GM18520 (cell line): Measurements from ENCODE around the gene ANKRD10.
"Not testable (repeated sequence)": the region's sequence is repeated elsewhere in the genome, so short reads cannot be mapped to it uniquely, and the experiment has no call there.

Source experiments
- ATAC-seq: cut with Tn5 transposase; IDR thresholded peaks from one replicate; pipeline ENCODE4 v1.9.1; 2021; ENCODE audit not compliant: unreplicated experiment

Gene ANKRD10

DNA sequence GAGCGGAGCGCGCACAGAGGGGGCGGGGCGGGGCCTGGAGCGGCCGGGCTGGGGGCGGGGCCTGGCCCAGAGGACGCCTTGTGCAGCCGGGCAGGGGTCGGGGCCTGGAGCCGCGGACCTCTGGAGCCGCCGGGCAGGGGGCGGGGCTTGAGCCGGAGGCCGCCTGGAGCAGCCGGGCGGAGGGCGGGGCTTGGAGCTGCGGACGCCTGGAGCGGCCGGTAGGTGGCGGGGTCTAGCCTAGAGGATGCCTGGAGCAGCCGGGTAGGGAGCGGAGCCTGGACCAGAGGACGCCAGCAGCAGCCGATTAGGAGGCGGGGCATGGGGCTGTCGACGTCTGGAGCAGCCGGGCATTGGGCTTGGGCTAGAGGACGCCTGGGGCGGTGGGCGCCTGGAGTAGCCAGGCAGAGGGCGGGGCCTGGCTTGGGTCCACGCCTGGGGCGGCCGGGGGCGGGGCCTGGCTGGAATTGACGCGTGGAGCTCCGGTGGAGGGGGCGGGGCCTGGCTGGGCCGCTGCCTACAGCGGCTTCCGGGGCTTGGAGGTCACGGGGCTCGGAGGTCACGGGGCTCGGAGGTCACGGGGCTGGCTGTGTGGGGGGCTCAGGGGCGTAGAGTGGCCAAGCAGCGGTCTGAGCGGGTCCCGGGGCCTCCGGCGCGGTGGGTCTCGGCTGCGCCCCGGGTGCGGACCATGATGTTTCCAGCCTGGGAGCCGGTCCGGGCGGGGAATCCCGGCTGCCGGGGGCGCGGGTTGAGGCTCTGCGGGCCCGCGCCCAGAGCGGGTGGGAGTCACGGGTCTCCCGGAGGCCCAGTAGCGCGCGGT lies at the start of gene ANKRD10:
Gene ANKRD10 (minus strand): TSS at position 13 of the 817 bp plus-strand sequence. CDS start 135 bp downstream, outside the sequence.
- ATAC-seq, result peak; percentile 75

DNA sequence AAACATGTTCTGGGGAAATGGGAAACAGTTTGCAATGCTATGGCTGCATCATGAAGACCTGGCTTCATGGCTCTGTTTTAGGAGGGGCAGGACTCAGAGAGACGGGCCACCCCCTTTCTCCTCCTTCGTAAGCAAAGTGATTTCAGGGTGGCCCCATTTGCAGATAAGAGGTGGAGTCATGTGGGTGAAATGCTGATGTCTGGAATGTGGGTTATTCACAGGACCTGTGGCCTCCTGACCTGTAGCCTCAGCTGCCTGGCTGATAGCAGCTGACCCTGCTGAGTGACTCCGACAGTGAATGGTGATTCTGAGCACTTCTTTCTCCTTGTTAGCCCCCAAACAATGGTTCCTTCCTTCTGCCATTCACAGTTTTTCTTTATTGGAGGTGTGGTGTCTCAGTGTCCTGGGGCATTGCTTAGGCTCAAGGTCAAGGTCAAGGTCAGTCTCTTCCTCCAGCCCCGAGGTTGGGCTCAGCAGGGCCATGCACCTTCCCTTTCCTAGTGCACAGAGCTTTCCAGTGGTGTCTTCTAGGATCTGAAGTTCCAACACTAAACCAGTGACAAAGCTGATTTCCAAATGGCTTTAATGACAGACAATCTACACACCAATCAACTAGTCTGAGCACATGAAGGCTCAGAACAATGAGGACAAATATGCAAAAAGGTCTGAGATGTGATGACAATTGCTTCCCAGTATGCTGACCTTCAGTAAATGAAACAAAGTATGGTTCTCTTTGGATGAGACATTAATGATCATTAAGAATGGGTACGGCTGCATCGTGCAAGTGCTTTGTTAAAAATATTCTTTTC lies 49.6 kb upstream of the ANKRD10 start:
- no peak for ATAC-seq

DNA sequence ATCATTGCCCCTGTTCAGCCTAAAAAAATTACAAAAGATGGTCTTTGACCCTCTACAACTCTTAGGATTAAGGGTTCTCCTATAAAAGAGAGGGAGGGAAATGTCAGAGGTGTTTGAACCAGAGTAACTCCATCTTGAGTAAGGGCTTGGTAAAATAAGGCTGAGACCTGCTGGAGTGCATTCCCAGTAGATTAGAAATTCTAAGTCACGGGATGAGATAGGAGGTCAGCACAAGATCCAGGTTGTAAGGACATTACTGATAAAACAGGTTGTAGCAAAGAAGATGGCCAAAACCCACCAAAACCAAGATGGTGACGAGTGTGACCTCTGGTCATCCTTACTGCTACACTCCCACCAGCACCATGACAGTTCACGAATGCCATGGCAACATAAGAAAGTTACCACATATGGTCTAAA lies 48.7 kb upstream of the ANKRD10 start:
- ATAC-seq, result no peak

DNA sequence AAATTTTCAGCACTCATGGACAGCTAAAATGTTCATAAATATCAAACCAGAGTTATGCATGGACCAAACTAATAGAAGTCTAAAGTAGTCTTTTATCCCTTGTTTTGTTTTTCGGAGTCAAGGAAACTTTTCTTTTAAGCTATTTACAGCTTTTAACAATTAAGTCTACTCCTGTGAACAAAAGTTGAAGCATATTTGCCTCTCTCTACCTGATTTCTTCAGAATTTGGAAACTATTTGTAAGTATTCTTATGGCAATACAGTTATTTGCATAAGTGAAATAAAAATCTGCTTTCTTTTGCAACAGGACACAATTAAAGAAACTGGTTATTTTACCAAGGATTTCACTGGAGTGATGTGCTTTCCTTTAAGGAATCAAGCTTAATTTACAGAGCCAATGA lies 47.1 kb upstream of the ANKRD10 start:
- no peak for ATAC-seq

DNA sequence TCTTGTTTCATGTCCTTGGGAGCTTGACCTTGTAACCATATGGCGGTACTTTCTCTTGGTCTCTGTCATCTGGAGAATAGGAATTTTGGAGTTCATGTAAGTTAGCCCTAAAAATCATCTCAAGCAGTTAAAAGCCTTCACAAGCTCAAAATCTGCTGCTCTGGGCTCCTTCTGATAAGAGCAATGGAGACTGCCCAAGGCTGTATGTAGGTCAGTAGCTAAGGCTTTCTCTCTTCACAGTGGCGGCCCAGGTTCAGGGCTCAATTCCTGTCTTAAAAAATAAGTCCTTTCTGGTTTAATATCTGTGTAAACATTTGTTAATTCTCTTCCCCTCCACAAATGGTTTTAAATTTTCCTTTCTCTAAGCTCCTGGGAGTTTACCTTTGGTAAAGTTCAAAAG lies 45.3 kb upstream of the ANKRD10 start:
- ATAC-seq, result no peak

DNA sequence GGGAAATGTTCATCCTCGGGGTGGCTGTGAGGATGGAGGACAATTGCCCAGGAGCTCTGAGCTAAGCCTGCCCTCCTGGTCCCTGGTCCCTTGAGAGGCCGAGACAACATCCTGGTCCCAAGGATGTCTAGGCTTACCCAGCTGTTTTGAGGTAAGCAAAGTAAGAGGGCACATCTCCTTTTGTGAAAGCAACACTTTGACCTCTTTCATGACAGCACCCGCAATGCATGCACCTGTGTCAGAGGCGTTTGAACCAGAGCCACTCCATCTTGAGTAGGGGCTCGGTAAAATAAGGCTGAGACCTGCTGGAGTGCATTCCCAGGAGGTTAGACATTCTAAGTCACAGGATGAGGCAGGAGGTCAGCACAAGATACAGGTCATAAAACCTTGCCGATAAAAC lies 43.1 kb upstream of the ANKRD10 start:
- no peak for ATAC-seq

DNA sequence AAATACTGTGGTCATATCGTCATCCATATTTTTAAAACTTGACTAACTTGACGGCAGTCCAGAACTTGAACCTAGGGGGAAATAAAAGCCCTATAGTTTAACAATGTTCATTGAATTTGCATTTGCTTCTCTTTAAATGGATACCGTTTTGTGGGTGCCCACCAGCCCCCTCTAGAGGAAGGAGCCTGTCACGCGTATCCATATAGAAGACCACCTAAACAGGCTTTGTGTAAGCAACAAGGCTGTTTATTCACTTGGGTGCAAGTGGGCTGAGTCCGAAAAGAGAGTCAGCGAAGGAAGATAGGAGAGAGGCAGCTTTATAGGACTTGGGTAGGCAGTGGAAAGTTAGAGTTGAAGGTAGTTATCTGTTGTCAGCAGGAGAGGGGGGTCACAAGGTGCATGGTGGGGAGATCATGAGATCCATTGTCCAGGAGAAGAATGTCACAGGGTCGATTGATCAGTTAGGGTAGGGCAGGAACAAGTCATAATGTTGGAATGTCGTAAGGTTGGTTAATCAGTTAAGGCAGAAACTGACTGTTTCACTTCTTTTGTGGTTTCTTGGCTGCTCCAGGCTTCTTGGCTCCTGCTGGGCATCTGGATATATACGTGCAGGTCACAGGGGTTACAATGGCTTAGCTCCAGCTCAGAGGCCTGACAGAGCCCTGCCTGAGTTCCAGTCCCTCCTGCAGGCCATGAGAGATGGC lies 42.5 kb upstream of the ANKRD10 start:
- ATAC-seq, result no peak

DNA sequence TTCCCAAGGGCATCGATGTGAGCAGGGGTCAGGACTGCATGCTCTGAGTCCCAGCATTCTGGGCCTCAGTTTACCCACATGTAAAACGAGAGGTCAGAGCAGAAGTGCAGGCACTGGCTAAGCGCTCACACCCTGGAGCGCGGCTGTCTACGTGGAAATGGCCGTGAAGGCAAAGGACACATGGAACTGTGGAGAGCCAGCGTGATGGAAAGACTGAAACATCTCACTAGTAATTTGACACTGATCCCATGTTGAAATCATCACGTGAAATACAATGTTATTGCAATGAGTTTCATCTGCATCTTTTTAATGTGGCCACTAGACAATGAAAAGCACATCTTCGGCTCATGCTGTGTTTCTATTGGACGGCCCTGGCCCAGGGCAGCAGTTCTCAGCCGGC lies 41.3 kb upstream of the ANKRD10 start:
- not testable (repeated sequence) for ATAC-seq

DNA sequence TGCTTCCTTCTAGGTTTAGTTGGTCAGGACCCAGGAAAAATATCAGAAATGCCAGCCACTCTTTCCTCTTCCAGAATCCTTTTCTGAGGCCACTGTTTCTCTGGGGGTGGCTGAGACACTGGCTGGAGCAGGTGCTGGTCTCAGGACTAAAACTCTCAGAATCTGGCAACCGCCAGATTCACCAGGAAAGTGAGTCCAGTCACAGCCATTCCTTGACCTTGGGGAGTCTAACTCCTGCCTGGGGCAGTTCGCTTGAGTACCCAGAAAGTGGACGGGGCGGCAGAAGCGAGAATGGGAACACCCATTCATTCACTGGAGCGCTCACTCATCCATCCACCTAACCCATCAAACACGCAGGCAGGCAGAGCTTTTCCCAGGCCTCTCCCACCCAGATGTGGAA lies 40.7 kb upstream of the ANKRD10 start:
- ATAC-seq, result not testable (repeated sequence)

DNA sequence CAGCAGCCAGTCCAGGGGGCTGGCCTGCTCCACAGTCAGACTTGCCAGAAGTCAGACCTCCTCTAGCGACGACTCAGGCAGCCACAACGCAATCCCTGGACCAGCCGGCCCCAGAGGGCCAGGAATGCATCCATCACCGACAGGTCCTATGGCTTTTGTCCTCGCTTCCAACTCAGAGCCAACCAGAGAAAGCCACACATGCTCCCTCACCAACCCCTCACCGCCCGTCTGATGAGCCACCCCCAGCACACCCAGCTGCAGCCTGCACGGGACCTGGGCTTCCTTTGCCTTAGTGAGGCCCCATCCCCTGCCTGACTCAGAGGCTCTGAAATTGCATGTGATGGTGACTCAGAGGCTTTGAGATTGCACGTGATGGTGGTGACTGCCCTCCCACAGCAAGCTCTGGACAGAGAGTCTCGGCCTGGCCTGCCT lies 40.2 kb upstream of the ANKRD10 start:
- not testable (repeated sequence) for ATAC-seq

DNA sequence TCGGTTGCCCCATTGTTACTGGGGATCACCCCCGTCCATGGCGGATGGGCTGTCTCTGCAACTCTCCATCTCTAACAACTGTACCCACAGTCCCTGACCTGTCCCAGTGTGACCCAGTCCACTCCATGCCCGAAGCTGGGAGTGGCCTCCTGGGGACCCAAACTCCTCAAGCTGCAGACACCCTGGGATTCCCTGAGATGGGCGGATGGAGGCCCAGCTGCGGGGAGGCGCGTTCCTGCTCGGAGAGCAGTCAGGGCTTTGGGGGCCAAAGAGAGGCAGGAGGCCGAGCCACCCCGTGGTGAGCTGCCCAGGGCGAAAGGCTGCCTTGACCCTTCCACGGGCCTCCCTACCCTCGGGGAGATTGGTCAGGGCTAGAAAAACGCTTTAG lies 39.7 kb upstream of the ANKRD10 start:
- ATAC-seq, result not testable (repeated sequence)

DNA sequence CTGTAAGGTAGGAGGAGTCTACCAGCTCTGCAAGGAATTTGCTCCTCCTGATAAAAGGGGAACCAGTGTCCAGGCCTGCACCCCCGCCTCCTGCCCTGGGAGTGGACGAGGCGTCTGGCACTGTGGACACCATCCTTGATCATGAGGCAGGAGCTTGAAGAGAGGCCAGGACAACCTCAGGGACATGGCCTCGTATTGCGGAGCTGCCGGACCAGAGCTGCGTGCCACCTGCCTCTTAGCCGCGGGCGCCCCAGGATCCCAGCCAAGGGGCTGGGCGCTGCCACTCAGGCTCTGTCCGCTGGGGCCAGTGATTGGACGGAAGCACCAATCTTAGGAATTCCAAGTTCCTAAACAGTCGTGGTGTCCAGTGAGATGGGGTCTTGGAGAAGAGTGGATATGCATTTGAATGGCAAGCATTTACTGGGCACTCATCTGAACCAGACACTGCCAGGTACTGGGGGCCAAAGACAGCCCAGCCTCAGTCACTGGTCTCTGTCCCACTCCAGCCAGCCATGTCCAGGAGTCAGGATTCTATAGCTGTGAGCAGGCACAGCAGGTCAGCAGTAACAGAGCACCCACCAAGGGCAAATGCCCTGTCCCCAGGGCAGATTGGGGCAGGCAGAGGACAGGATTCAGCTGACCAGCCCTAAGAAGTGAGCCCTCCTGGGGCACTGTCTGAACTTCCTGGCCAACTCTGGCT lies 39.1 kb upstream of the ANKRD10 start:
- no peak for ATAC-seq

DNA sequence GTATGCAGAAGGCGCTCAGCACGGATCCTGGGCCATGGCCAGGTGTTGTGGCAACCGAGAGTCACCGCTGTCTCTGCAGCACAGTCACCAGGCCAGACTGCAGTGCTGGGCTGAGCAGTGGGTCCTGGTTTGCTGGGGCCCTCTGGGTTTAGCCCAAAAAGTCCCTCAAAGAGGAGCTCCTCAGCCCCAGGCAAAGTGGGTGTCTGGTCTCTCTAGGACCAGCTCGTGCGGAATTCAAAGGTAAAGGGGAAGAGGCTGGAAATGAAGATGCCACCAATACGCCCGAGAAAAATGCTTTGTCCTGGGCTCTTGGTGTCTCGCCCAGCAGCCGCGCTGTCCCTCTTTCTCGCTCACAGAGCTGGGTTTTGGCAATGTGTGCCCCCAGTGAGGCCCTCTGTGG lies 38.5 kb upstream of the ANKRD10 start:
- no peak for ATAC-seq

DNA sequence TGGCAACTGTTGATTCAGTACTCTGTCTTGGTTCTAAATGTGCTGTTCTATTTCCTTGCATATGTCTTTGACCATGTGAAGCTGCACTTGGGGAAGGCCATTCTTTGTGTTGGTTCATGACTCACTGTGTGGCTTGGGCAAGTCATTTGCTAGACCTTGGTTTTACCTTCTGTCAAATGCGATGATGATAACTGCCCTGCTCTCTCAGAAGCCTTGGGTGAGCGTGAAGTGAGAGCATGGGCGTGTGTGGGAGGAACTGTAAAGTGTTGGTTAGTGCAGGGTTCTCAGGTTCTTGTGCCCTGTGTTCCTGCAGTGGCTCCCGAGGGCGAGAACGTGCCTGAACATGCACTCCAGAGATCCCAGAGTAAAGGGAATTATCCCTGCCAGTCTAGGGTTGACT lies 37.3 kb upstream of the ANKRD10 start:
- ATAC-seq, result peak; percentile 81

DNA sequence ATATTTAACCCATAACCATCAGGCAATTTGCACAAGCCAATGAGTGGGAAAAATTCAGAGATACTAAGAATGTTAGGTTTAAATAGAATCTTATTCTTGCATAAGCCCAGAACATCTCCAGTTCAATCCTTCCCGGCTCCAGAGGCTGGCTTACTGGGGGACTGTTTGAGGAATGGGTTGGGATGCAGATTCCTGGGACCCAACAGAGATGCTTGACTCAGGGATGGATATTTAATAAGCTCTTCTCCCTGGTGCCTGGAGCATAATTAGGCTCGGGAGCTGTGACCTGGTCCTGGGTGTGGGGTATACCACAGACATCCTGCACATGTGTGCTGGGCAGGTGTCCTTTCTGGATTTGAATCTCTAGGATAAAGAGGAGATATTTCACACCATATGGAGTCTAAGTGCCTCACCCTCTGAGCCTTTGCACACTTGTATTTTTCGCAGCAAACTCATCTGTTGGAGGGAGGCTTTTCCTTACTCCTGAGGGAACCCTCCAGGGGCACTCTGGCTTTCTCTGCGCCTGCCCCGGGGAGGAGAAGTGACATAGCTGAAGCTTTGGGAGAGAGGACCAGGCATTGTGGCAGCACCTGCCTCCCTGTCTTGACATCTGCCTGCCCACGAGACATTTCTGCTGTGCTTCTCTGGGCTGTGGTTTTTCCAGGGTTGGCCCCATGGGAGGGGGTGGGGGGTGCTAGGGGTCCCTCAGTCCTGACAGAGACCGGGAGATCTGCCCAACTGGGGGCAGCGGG lies 36.1 kb upstream of the ANKRD10 start:
- no peak for ATAC-seq

DNA sequence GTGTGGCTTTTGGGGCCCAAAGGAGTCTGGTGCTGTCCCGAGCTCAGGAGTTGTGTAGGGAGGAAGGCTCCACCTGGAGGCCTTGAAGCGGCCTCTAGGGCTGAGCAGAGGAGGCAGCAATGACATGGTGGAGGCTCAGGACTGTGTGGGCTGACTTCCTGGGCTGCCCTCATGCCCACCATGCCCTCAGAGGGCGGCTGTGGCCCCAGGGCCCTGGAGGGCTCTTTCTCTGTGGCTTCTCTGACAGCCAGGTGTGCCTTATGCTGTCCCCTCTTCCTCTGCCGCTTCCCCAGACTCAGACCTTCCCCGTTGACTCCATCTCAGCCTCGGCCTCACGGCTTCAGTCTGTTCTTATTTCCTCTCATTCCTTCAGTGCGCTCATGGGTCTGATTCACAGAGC lies 35.5 kb upstream of the ANKRD10 start:
- ATAC-seq, result no peak

DNA sequence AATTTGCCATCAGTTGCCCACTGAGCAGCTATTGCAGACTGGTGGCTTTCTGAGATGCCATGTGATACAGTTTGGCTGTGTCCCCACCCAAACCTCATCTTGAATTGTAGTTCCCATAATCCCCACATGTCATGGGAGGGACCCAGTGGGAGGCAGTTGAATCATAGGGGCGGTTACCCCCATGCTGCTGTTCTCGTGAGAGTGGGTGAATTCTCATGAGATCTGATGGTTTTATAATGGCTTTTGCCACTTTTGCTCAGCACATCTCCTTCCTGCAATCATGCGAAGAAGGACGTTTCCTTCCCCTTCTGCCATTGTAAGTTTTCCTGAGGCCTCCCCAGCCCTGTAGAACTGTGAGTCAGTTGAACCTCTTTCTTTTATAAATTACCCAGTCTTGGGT lies 34.8 kb upstream of the ANKRD10 start:
- no peak for ATAC-seq

DNA sequence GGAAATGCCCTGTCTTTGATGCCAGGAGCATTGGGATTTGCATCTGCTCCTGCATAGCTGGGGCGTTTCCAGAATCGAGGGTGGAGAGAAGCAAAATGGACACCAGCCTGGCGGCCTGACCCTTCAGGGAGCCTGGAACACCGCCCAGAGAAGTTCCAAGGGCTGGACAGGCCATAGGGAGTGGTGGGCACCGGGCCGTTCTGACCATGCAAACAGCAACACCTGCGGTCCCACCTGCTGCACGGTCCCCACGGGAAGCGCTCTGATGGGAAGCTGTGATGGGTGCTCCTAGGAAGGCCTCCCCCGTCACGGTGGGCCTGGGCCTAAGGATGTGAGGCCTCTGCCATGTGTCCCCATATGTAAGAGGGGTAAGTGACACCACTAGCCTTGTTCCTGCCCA lies 34.2 kb upstream of the ANKRD10 start:
- no peak for ATAC-seq

DNA sequence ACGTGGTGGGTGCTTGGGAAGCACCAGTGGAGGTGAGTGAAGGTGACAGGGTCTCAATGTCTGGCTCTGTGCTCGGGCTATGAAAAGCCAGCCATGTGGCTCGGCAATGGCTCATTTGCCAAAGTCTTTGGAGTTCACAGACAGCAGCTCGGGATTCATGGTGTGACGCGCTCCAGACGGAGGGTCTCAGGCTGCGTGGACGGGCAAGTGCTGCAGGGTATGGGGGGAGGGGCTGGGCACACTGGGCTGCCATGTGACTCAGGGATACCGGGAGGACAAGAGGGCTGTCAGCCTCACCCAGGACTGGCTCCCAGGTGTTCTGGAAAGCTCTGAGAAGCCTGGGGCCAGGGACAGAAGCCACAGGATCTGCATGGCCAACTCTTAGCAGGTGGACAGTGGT lies 32.5 kb upstream of the ANKRD10 start:
- ATAC-seq, result not testable (repeated sequence)

DNA sequence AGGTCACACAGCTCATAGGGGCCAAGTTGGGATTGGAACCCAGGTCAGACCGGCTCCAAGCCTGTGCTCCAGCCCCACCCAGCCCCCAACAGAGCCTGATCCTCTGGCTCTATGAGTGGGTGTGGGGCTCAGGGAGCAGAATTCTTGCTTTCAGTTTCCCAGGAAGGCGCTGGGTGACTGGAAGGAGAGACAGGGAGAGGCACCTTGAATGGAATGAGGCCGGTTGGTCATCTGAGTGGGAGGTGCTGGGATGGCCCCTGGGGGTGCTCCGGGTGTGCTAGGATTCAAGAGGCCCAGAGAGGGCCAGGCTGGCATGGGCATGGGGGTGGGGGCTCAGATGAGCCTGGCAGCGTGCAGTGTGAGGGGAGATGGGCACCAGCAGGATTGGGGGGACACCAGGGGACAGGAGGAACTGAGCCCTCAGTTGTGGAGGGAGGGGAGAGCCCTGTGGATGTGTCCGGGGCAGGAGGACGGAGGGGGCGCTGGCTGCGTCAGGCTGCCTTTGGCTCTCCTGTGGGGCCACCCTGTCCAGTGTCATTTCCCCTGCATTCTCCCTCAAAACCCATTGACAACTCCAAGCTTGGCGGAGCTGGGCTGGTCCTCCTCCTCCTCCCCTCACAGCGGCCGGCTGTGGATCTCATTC lies 31.2 kb upstream of the ANKRD10 start:
- ATAC-seq, result no peak
